Endodermal cell (in vitro differentiated cells): ENCODE data around the gene THADA. TPM values are rescaled to one million over a fixed set of nuclear protein-coding genes. Genes with fewer than 3 reads are reported as not detected.

ENCODE experiments used
- DNase-seq: peaks from one replicate; pipeline ENCODE4 v3.0.0-alpha.2; 2017
- H3K27ac ChIP-seq: 2 replicates; pipeline ENCODE4 v1.5.1; 2013; ENCODE audit warnings: mild to moderate bottlenecking, low read depth, low read length, moderate library complexity
- H3K27me3 ChIP-seq: 2 replicates; pipeline ENCODE4 v1.6.1; 2013; ENCODE audit warnings: mild to moderate bottlenecking, low read length, moderate library complexity; ENCODE audit not compliant: insufficient read depth, control insufficient read depth, poor library complexity, severe bottlenecking
- H3K36me3 ChIP-seq: 2 replicates; pipeline ENCODE4 v1.7.0; 2013; ENCODE audit warnings: mild to moderate bottlenecking, low read length, moderate library complexity; ENCODE audit not compliant: control insufficient read depth, insufficient read depth
- H3K4me1 ChIP-seq: one replicate; pipeline ENCODE4 v1.7.0; 2013; ENCODE audit warnings: low read length; ENCODE audit not compliant: control insufficient read depth, insufficient read depth
- H3K4me3 ChIP-seq: 2 replicates; pipeline ENCODE4 v1.5.1; 2013; ENCODE audit warnings: mild to moderate bottlenecking, low read length, moderate library complexity
- H3K9ac ChIP-seq: 2 replicates; pipeline ENCODE4 v1.6.1; 2013; ENCODE audit warnings: mild to moderate bottlenecking, low read length, moderate library complexity; ENCODE audit not compliant: poor library complexity, severe bottlenecking; ENCODE audit errors: extremely low read depth
- H3K9me3 ChIP-seq: 2 replicates; pipeline ENCODE4 v1.6.1; 2013; ENCODE audit warnings: mild to moderate bottlenecking, low read length, moderate library complexity; ENCODE audit not compliant: control insufficient read depth
- H3K27ac Mint-ChIP-seq: 2 replicates; pipeline ENCODE4 v1.8.0; 2020; ENCODE audit warnings: mixed read lengths
- H3K27me3 Mint-ChIP-seq: 2 replicates; pipeline ENCODE4 v1.8.0; 2021; ENCODE audit warnings: mild to moderate bottlenecking, mixed read lengths; ENCODE audit not compliant: insufficient read depth
- H3K36me3 Mint-ChIP-seq: 2 replicates; pipeline ENCODE4 v1.8.0; 2020; ENCODE audit warnings: low read depth, mixed read lengths
- H3K4me1 Mint-ChIP-seq: 2 replicates; pipeline ENCODE4 v1.8.0; 2020; ENCODE audit warnings: mixed read lengths
- H3K4me3 Mint-ChIP-seq: 2 replicates; pipeline ENCODE4 v1.8.0; 2020; ENCODE audit warnings: mild to moderate bottlenecking, moderate library complexity, mixed read lengths
- H3K9me3 Mint-ChIP-seq: 2 replicates; pipeline ENCODE4 v1.8.0; 2020; ENCODE audit warnings: mild to moderate bottlenecking, mixed read lengths
- WGBS, 2 experiments: methylation state at CpG; one replicate each; pipeline versions ENCODE4 v1.1.5 to v1.1.7; 2013; ENCODE audit warnings: missing lambda C conversion rate in 2 of 2, mixed read lengths in 1 of 2; ENCODE audit not compliant: insufficient coverage in 1 of 2, insufficient read length in 1 of 2; 5-methylcytosine and 5-hydroxymethylcytosine counted together
- total RNA-seq, 2 donors: library from RNA; stranded (reverse); fragmentation: NEBNext Ultra II Directional in 1 of 2; extraction: Animal tissue kit (Norgen Biotek cat#: 25700) in 1 of 2; gene quantifications; 2 replicates in 1 of 2; 3 replicates in 1 of 2; pipeline ENCODE4 v1.2.1, GENCODE V29; 2021
- TF ChIP-seq, protein P1 (sequence below): fragments of 200-600 bp; sonication (generic); conservative IDR thresholded peaks from 2 replicates; pipeline ENCODE4 v1.5.0; 2021; ENCODE audit warnings: antibody characterized with exemption, mild to moderate bottlenecking

Gene THADA
- total RNA-seq, 2 donors from 2014 or later: 32.8 to 35.0 TPM

DNA sequence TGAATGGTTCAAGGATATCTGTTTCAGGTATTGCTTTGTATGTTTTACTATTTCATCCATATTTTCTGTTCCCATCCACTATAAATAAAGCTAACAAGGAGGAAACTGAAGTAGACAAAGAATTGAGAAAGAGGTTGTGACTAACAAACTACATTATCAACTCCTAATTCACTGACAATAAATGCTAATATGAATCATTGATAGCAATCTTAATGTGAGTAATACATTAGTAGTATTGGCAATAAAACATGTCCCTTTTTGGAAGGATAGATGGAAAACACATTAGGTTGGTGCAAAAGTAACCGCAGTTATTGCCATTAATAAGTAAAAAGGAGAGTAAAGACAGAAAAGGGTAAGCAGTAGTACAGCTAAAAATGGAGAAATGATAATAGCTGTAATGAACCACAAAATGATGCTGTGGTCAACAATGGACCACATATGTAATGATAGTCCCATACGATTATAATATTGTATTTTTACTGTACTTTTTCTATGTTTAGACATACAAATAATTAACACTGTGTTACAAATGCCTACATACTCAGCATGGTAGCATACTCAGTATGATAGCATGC is 104.7 kb downstream of the THADA start:
- H3K4me1 ChIP-seq: no peaks in the 10 kb centered on the region
- WGBS, 2 experiments: 93 to 100% methylated on average over 1 to 2 of the region's 2 CpGs
- no peaks in the 10 kb centered on the region for H3K27me3 ChIP-seq
- H3K9ac ChIP-seq: no peak overlapping the region
- TF ChIP-seq, protein P1, sequence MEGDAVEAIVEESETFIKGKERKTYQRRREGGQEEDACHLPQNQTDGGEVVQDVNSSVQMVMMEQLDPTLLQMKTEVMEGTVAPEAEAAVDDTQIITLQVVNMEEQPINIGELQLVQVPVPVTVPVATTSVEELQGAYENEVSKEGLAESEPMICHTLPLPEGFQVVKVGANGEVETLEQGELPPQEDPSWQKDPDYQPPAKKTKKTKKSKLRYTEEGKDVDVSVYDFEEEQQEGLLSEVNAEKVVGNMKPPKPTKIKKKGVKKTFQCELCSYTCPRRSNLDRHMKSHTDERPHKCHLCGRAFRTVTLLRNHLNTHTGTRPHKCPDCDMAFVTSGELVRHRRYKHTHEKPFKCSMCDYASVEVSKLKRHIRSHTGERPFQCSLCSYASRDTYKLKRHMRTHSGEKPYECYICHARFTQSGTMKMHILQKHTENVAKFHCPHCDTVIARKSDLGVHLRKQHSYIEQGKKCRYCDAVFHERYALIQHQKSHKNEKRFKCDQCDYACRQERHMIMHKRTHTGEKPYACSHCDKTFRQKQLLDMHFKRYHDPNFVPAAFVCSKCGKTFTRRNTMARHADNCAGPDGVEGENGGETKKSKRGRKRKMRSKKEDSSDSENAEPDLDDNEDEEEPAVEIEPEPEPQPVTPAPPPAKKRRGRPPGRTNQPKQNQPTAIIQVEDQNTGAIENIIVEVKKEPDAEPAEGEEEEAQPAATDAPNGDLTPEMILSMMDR: no peak
- Mint-ChIP-seq H3K27ac (no peak overlapping the region), H3K36me3 (no peaks in the 10 kb centered on the region), H3K4me1 (peaks cover 11% of the 10 kb centered on the region), H3K4me3 (no peak overlapping the region), H3K9me3 (no peaks in the 10 kb centered on the region), H3K27me3 (no peaks in the 10 kb centered on the region)
- DNase-seq: no peak
- H3K4me3 ChIP-seq: no peak overlapping the region
- H3K36me3 ChIP-seq: no peaks in the 10 kb centered on the region
- H3K27ac ChIP-seq: no peak overlapping the region
- H3K9me3 ChIP-seq: peaks cover 4% of the 10 kb centered on the region

DNA sequence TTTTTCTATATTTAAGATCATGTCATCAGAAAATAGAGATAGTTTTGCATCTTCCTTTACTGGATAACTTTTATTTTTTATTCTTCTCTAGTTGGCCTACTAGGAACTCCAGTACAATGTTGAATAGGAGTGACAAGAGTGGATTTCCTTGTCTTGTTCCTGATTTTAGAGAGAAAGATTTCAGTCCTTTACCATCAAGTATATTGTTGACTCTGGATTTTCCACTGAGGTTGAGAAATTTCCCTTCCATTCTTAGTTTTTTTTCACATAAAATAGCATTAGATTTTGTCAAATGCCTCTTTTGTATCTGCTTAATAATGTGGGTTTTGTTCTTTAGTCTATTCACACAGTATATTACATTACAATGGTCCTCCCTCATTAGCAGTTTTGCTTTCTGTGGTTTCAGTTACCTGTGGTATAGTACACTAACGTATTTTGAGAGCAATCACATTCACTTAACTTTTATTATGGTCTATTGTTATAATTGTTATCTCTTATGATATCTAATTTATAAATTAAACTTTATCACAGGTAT is 105.5 kb downstream of the THADA start:
- H3K36me3 Mint-ChIP-seq: no peaks in the 10 kb centered on the region
- Histone ChIP-seq H3K4me3 (no peak overlapping the region), H3K27me3 (no peaks in the 10 kb centered on the region), H3K27ac (no peak overlapping the region), H3K9me3 (peaks cover 4% of the 10 kb centered on the region), H3K4me1 (no peaks in the 10 kb centered on the region), H3K9ac (no peak overlapping the region), H3K36me3 (no peaks in the 10 kb centered on the region)
- H3K27me3 Mint-ChIP-seq: no peaks in the 10 kb centered on the region
- DNase-seq: no peak
- 100% methylated on average over 1 of the region's 1 CpG; no CpG with 5 or more reads in 1 of the 2 experiments for WGBS, 2 experiments
- H3K9me3 Mint-ChIP-seq: no peaks in the 10 kb centered on the region
- peaks cover 18% of the 10 kb centered on the region for H3K4me1 Mint-ChIP-seq
- TF ChIP-seq, protein P1: no peak
- no peak overlapping the region for H3K4me3 Mint-ChIP-seq
- no peak overlapping the region for H3K27ac Mint-ChIP-seq

DNA sequence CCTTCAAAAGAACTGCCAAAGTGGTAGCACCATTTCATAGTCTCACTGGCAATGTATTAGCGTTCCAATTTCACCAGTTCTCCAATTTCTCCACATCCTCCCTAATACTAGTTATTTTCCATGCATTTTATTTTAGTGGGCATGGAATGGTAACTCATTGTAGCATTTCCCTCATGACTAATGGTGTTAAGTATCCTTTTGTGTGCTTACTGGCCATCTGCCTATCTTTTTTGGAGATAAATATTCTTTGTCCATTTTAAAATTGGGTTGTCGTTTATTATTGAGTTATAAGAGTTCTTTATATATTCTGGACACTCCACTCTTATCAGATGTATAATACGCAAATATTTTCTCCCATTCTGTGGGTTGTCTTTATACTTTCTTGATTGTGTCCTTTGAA is 107.1 kb downstream of the THADA start:
- no peaks in the 10 kb centered on the region for H3K27me3 ChIP-seq
- H3K4me1 Mint-ChIP-seq: peaks cover 33% of the 10 kb centered on the region

More for the DNA sequence above, 107.1 kb downstream of the THADA start:
- Mint-ChIP-seq H3K27me3 (no peaks in the 10 kb centered on the region), H3K27ac (no peak overlapping the region), H3K36me3 (no peaks in the 10 kb centered on the region), H3K9me3 (no peaks in the 10 kb centered on the region), H3K4me3 (no peak overlapping the region)
- Histone ChIP-seq H3K36me3 (no peaks in the 10 kb centered on the region), H3K9ac (no peak overlapping the region), H3K4me3 (no peak overlapping the region), H3K27ac (no peak overlapping the region), H3K4me1 (no peaks in the 10 kb centered on the region), H3K9me3 (peaks cover 4% of the 10 kb centered on the region)
- no peak for DNase-seq
- TF ChIP-seq, protein P1: no peak
- 78% methylated on average over 3 of the region's 3 CpGs; no CpG with 5 or more reads in 1 of the 2 experiments for WGBS, 2 experiments
